Natural killer cell (primary cell): Measurements from ENCODE around the gene CAMK4. TPM values are rescaled to one million over a fixed set of nuclear protein-coding genes. Genes with fewer than 3 reads are reported as not detected.

Experiments
- ATAC-seq, 3 donors: fragments of 150-1000 bp in 2 of 3; fragments of 200-7000 bp in 1 of 3; cut with Tn5 transposase; 1 replicate in 1 of 3; 2 replicates in 2 of 3; pipeline ENCODE4 v1.10.0; 2021; ENCODE audit warnings: mild to moderate bottlenecking in 2 of 3, moderate library complexity in 2 of 3
- DNase-seq, 2 donors: peaks; one replicate each; pipeline versions ENCODE4 v3.0.0 to v3.0.0-alpha.2; 2013 to 2021; ENCODE audit warnings: mixed read lengths in 1 of 2
- H3K27ac ChIP-seq: one replicate; pipeline ENCODE4 v1.5.1; 2013; ENCODE audit warnings: mild to moderate bottlenecking, low read length
- H3K27me3 ChIP-seq: one replicate; pipeline ENCODE4 v1.6.1; 2013; ENCODE audit warnings: low read length; ENCODE audit not compliant: control insufficient read depth, insufficient read depth
- H3K36me3 ChIP-seq: one replicate; pipeline ENCODE4 v1.6.1; 2013; ENCODE audit warnings: low read length; ENCODE audit not compliant: control insufficient read depth, insufficient read depth
- H3K4me1 ChIP-seq: one replicate; pipeline ENCODE4 v1.6.1; 2013; ENCODE audit warnings: low read length; ENCODE audit not compliant: control insufficient read depth, insufficient read depth
- H3K4me3 ChIP-seq: one replicate; pipeline ENCODE4 v1.5.1; 2013; ENCODE audit warnings: low read length
- H3K9me3 ChIP-seq: one replicate; pipeline ENCODE4 v1.6.1; 2013; ENCODE audit warnings: low read length; ENCODE audit not compliant: control insufficient read depth, insufficient read depth
- H3K27ac Mint-ChIP-seq, 2 donors: one replicate each; pipeline ENCODE4 v1.8.0; 2022; ENCODE audit warnings: mild to moderate bottlenecking in 2 of 2, mixed read lengths in 2 of 2, moderate library complexity in 1 of 2
- H3K27me3 Mint-ChIP-seq, 2 donors: one replicate each; pipeline ENCODE4 v1.8.0; 2022; ENCODE audit warnings: low read depth in 2 of 2, mixed read lengths in 2 of 2
- H3K36me3 Mint-ChIP-seq: one replicate; pipeline ENCODE4 v1.8.0; 2022; ENCODE audit warnings: mixed read lengths
- H3K4me1 Mint-ChIP-seq, 2 donors: one replicate each; pipeline ENCODE4 v1.8.0; 2022; ENCODE audit warnings: mixed read lengths in 2 of 2
- H3K4me3 Mint-ChIP-seq: one replicate; pipeline ENCODE4 v1.8.0; 2022; ENCODE audit warnings: mild to moderate bottlenecking, moderate library complexity, mixed read lengths
- H3K9me3 Mint-ChIP-seq, 2 donors: one replicate each; pipeline ENCODE4 v1.8.0; 2022; ENCODE audit warnings: mixed read lengths in 2 of 2
- WGBS: methylation state at CpG from one replicate; pipeline ENCODE4 v1.1.7; 2013; ENCODE audit warnings: missing lambda C conversion rate; ENCODE audit not compliant: insufficient coverage; 5-methylcytosine and 5-hydroxymethylcytosine counted together
- intact Hi-C: fragments of 100-400 bp; cut with micrococcal nuclease; formaldehyde crosslinking; loops from one replicate; pipeline ENCODE4 v1.14.2; 2022
- total RNA-seq, 4 donors: library from RNA; stranded (reverse); fragments of 120-200 nt in 1 of 4; gene quantifications; one replicate each; pipeline versions ENCODE4 v1.2.3 to v1.2.4, GENCODE V29; 2013 to 2022
- TF ChIP-seq, protein P1 (sequence below): fragments of 200-600 bp; IDR thresholded peaks from one replicate; pipeline ENCODE4 v1.8.0; 2022; ENCODE audit warnings: antibody characterized with exemption

The CAMK4 gene
- total RNA-seq, 3 donors from 2014 or later (not counting 1 experiment from before 2014, with no cell fraction given) = 0.80 to 7.9 (median 7.2) TPM

DNA sequence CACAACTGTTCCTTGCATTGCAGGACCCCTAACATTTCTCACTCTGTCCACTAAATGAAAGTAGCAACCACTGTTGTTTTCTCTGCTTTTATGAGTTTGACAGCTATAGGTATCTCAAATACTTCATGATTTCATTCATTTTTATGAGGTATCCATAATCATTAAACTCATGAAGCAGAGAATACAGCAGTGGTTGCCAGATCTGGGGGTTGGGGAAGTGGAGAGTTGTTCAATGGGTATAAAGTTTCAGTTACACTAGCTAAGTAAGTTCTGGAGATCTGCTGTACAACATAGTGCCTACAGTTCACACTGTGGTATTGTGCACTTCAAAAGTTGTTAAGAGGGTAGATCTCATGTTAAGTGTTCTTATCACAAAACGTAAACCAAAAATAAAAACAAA is 23.4 kb upstream of the CAMK4 start:
- no peak for DNase-seq
- Histone ChIP-seq H3K36me3 (no peaks in the 10 kb centered on the region), H3K27ac (no peak overlapping the region), H3K4me1 (no peaks in the 10 kb centered on the region), H3K27me3 (peaks cover 2% of the 10 kb centered on the region), H3K9me3 (no peaks in the 10 kb centered on the region), H3K4me3 (no peak overlapping the region)
- ATAC-seq = no peak
- no peaks in the 10 kb centered on the region for H3K9me3 Mint-ChIP-seq
- no peak overlapping the region for H3K4me3 Mint-ChIP-seq
- no peak overlapping the region for H3K27ac Mint-ChIP-seq
- no CpG with 5 or more reads among the region's 1 CpG for WGBS
- no peaks in the 10 kb centered on the region for H3K4me1 Mint-ChIP-seq
- peaks cover 4 to 29% of the 10 kb centered on the region in 2 donors for H3K27me3 Mint-ChIP-seq
- intact Hi-C loops = no loop called here
- TF ChIP-seq, protein P1, sequence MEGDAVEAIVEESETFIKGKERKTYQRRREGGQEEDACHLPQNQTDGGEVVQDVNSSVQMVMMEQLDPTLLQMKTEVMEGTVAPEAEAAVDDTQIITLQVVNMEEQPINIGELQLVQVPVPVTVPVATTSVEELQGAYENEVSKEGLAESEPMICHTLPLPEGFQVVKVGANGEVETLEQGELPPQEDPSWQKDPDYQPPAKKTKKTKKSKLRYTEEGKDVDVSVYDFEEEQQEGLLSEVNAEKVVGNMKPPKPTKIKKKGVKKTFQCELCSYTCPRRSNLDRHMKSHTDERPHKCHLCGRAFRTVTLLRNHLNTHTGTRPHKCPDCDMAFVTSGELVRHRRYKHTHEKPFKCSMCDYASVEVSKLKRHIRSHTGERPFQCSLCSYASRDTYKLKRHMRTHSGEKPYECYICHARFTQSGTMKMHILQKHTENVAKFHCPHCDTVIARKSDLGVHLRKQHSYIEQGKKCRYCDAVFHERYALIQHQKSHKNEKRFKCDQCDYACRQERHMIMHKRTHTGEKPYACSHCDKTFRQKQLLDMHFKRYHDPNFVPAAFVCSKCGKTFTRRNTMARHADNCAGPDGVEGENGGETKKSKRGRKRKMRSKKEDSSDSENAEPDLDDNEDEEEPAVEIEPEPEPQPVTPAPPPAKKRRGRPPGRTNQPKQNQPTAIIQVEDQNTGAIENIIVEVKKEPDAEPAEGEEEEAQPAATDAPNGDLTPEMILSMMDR = no peak
- H3K36me3 Mint-ChIP-seq = no peaks in the 10 kb centered on the region

DNA sequence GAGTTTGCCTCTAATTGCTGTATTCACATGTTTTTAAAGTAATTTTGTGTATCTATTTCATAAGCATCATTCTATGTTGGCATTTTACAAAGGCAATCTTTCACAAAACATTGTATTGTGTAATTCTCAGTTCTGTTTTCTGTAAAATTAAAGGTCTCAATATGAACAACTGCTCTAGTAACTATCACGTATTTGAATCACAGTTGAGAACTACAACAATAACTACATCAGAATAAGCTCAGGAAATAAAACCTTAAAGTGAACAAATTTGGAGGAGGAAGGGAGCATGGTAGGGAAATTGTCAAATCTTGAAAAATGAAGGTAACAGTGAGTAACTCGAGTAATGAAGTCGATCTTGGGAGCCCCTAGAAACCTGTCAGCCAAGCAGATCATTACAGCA is 22.5 kb upstream of the CAMK4 start:
- no peaks in the 10 kb centered on the region for H3K4me1 Mint-ChIP-seq
- 91% methylated on average over 2 of the region's 3 CpGs for WGBS

DNA sequence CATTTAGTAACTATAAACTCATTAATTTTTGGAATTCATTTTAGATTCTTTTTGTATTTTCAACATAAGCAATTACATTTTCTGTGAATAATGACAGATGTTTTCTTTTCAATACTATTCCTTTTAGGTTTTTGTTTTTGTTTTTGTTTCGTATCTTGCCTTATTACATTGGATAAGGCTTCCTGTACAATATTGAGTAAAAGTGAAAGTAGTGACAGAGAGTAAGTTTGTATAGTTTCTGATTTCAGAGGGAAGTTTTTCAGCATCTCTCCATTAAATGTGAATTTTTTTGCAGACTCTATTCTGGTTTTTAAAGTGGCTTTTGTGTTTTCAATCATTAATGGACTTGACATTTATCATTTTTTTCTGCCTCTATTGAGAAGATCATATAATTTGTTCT is 12.8 kb upstream of the CAMK4 start:
- H3K4me1 Mint-ChIP-seq = no peaks in the 10 kb centered on the region
- H3K9me3 Mint-ChIP-seq = peaks cover 2 to 3% of the 10 kb centered on the region in 2 donors
- no peaks in the 10 kb centered on the region for H3K36me3 Mint-ChIP-seq
- no peaks in the 10 kb centered on the region for H3K27me3 ChIP-seq
- H3K9me3 ChIP-seq = no peaks in the 10 kb centered on the region
- 60% methylated on average over 1 of the region's 1 CpG for WGBS
- no peaks in the 10 kb centered on the region for H3K36me3 ChIP-seq
- no peaks in the 10 kb centered on the region for H3K4me1 ChIP-seq
- intact Hi-C loops = no loop called here
- H3K27ac Mint-ChIP-seq = no peak overlapping the region
- H3K4me3 ChIP-seq = no peak overlapping the region
- no peak overlapping the region for H3K4me3 Mint-ChIP-seq
- TF ChIP-seq, protein P1 = no peak
- DNase-seq = no peak
- H3K27me3 Mint-ChIP-seq = peaks cover 9 to 22% of the 10 kb centered on the region in 2 donors
- no peak for ATAC-seq
- no peak overlapping the region for H3K27ac ChIP-seq

More for the DNA sequence above, 22.5 kb upstream of the CAMK4 start:
- H3K9me3 Mint-ChIP-seq = no peaks in the 10 kb centered on the region
- H3K4me3 Mint-ChIP-seq = no peak overlapping the region
- Histone ChIP-seq H3K27me3 (peaks cover 2% of the 10 kb centered on the region), H3K9me3 (no peaks in the 10 kb centered on the region), H3K36me3 (no peaks in the 10 kb centered on the region), H3K4me1 (no peaks in the 10 kb centered on the region), H3K4me3 (no peak overlapping the region), H3K27ac (no peak overlapping the region)
- no peaks in the 10 kb centered on the region for H3K36me3 Mint-ChIP-seq
- TF ChIP-seq, protein P1 = no peak
- H3K27me3 Mint-ChIP-seq = peaks cover 5 to 33% of the 10 kb centered on the region in 2 donors
- no peak overlapping the region for H3K27ac Mint-ChIP-seq
- DNase-seq (no peak), ATAC-seq (no peak)
- intact Hi-C loops = no loop called here

DNA sequence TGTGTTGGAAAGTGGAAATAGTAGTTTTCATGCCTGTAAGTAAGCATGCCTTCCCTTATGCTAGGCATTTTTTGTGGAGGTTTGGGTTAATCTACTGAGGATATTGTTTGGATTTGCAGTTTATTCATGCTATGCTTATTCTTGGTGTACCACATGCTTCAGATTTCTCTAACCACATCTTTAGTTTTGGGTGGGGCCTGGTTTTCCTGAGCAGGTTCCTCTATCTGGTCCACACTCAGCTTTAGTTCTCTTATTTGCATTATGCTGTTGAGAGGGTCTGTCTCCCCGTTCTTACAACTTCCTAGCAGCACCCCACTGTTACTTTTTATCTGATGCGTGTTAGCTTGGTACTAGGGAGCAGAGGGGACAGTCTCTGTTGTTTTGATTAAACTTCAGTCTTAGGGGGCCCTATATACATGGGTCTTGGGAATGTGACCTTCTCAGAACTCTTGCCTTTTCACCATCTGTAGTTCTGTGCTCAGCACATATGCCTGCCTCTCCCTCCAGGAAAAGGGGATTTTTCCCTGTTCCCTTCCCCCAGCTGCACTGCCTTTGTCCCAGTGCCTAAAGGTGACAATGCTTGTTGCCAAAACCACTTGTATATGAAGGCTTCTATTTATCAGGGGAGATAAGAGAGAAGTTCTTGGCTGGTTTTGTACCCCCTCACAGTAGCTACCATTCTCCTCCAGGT is 10.0 kb upstream of the CAMK4 start:
- intact Hi-C loops = no loop called here
- H3K27me3 ChIP-seq = no peaks in the 10 kb centered on the region
- H3K36me3 Mint-ChIP-seq = peaks cover 3% of the 10 kb centered on the region
- ATAC-seq (no peak), DNase-seq (no peak)
- no peak overlapping the region for H3K4me3 Mint-ChIP-seq
- no peak overlapping the region for H3K27ac ChIP-seq
- H3K27ac Mint-ChIP-seq = no peak overlapping the region
- H3K36me3 ChIP-seq = no peaks in the 10 kb centered on the region
- peaks cover 2 to 3% of the 10 kb centered on the region in 2 donors for H3K9me3 Mint-ChIP-seq
- 43% methylated on average over 1 of the region's 2 CpGs for WGBS
- H3K4me3 ChIP-seq = no peak overlapping the region
- no peaks in the 10 kb centered on the region for H3K4me1 Mint-ChIP-seq
- no peaks in the 10 kb centered on the region for H3K4me1 ChIP-seq
- TF ChIP-seq, protein P1 = no peak
- peaks cover 13 to 36% of the 10 kb centered on the region in 2 donors for H3K27me3 Mint-ChIP-seq
- no peaks in the 10 kb centered on the region for H3K9me3 ChIP-seq
